ENCODE measurements around the gene TXNDC15. TPM values are rescaled to one million over a fixed set of nuclear protein-coding genes. Genes with fewer than 3 reads are reported as not detected.

The TXNDC15 gene
- total RNA-seq, 2 donors from 2014 or later, result 65.6 to 98.1 TPM

DNA sequence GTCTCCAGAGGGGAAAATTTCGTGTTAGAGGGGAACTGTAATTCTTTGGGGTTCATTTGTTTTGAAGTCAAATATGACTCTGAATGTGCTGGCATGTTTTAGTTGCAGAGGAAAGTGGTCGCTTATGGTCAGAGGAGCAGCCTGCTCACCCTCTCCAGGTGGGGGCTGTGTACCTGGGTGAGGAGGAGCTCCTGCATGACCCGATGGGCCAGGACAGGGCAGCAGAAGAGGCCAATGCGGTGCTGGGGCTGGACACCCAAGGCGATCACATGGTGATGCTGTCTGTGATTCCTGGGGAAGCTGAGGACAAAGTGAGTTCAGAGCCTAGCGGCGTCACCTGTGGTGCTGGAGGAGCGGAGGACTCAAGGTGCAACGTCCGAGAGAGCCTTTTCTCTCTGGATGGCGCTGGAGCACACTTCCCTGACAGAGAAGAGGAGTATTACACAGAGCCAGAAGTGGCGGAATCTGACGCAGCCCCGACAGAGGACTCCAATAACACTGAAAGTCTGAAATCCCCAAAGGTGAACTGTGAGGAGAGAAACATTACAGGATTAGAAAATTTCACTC is 13.5 kb downstream of the TXNDC15 start:
- H3K27ac ChIP-seq, result no peak overlapping the region
- H3K4me3 ChIP-seq, result no peak overlapping the region
- H3K9me3 ChIP-seq, result no peaks in the 10 kb centered on the region
- peaks cover 22% of the 10 kb centered on the region for H3K36me3 ChIP-seq
- TF ChIP-seq, protein P1, sequence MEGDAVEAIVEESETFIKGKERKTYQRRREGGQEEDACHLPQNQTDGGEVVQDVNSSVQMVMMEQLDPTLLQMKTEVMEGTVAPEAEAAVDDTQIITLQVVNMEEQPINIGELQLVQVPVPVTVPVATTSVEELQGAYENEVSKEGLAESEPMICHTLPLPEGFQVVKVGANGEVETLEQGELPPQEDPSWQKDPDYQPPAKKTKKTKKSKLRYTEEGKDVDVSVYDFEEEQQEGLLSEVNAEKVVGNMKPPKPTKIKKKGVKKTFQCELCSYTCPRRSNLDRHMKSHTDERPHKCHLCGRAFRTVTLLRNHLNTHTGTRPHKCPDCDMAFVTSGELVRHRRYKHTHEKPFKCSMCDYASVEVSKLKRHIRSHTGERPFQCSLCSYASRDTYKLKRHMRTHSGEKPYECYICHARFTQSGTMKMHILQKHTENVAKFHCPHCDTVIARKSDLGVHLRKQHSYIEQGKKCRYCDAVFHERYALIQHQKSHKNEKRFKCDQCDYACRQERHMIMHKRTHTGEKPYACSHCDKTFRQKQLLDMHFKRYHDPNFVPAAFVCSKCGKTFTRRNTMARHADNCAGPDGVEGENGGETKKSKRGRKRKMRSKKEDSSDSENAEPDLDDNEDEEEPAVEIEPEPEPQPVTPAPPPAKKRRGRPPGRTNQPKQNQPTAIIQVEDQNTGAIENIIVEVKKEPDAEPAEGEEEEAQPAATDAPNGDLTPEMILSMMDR (IDR thresholded peaks at IDR 0.05), result no peak
- no peak for DNase-seq (ENCODE audit: low spot score)
- H3K27me3 ChIP-seq, result no peaks in the 10 kb centered on the region
- H3K4me1 ChIP-seq, result no peaks in the 10 kb centered on the region

DNA sequence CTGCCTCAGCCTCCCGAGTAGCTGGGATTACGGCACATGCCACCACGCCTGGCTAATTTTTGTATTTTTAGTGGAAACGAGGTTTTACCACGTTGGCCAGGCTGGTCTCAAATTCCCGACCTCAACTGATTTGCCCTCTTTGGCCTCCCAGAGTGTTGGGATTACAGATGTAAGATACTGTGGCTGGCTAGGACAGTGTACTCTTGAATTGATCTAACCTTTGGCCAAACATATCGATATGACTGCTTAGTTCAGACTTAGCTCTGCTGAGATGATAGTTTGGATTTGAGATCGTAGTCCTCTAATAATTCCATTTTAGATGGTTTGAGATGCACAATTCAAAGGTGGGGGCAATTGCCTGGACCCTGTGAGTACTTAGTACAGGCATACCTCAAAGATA is 15.2 kb downstream of the TXNDC15 start:
- TF ChIP-seq, protein P1 (IDR thresholded peaks at IDR 0.05), result no peak
- no peaks in the 10 kb centered on the region for H3K4me1 ChIP-seq
- no peaks in the 10 kb centered on the region for H3K9me3 ChIP-seq
- H3K4me3 ChIP-seq, result no peak overlapping the region
- H3K27me3 ChIP-seq, result no peaks in the 10 kb centered on the region
- peaks cover 22% of the 10 kb centered on the region for H3K36me3 ChIP-seq
- no peak for DNase-seq (ENCODE audit: low spot score)
- H3K27ac ChIP-seq, result no peak overlapping the region

DNA sequence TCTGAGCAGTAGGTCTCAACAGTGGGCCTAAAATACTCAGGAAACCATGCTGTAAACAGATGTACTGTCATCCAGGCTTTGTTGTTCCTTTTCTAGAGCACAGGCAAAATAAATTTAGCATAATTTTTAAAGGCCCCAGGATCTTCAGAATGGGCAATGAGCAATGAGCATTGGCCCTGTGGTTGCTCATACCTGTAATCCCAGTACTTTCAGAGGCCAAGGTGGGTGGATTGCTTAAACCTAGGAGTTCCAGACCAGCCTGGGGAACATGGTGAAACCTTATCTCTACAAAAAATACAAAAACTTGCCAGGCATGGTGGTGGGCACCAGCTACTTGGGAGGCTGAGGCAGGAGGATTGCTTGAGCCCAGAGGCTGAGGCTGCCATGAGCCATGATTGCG is 17.3 kb downstream of the TXNDC15 start:
- TF ChIP-seq, protein P1 (IDR thresholded peaks at IDR 0.05), result no peak
- H3K4me1 ChIP-seq, result no peaks in the 10 kb centered on the region
- no peaks in the 10 kb centered on the region for H3K9me3 ChIP-seq
- no peak overlapping the region for H3K4me3 ChIP-seq
- peaks cover 22% of the 10 kb centered on the region for H3K36me3 ChIP-seq
- DNase-seq (ENCODE audit: low spot score), result no peak
- no peak overlapping the region for H3K27ac ChIP-seq
- no peaks in the 10 kb centered on the region for H3K27me3 ChIP-seq

DNA sequence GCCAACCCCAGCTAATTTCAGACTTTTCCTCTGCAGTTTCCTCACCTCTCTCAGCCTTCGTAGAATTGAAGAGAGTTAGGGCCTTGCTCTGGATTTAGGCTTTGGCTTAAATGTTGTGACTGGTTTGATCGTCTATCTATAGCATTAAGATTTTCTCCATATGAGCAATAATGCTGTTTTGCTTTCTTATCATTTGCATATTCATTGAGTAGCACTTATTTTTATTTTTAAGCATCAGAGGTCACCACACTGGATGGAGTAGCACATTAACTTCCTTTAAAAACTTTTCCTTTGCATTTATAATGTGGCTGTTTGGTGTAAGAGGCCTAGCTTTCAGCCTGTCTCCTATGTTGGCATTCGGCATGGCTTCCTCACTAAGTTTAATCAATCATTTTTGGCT is 18.1 kb downstream of the TXNDC15 start:
- no peak overlapping the region for H3K4me3 ChIP-seq
- no peaks in the 10 kb centered on the region for H3K4me1 ChIP-seq
- no peaks in the 10 kb centered on the region for H3K27me3 ChIP-seq
- DNase-seq (ENCODE audit: low spot score), result no peak
- peaks cover 28% of the 10 kb centered on the region for H3K36me3 ChIP-seq
- no peaks in the 10 kb centered on the region for H3K9me3 ChIP-seq
- no peak overlapping the region for H3K27ac ChIP-seq
- TF ChIP-seq, protein P1 (IDR thresholded peaks at IDR 0.05), result no peak

DNA sequence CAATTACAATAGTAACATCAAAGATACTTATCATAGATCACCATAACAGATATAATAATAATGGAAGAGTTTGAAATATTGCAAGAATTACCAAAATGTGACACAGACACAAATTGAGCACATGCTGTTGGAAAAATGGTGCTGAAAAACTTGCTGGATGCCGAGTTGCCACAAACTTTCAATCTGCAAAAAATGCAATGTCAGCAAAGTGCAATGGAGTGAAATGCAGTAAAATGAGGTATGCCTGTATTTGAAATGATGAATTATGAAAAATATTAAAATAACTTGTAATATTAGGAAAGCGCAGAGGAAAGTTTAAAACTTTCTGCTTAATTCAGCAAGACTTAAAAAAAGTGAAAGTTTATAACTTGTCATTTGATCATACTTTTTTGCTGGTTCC is 18.8 kb downstream of the TXNDC15 start:
- no peaks in the 10 kb centered on the region for H3K4me1 ChIP-seq

More for the DNA sequence above, 18.8 kb downstream of the TXNDC15 start:
- TF ChIP-seq, protein P1 (IDR thresholded peaks at IDR 0.05), result no peak
- H3K36me3 ChIP-seq, result peaks cover 28% of the 10 kb centered on the region
- no peak overlapping the region for H3K27ac ChIP-seq
- no peak overlapping the region for H3K4me3 ChIP-seq
- no peak for DNase-seq (ENCODE audit: low spot score)
- H3K27me3 ChIP-seq, result no peaks in the 10 kb centered on the region
- no peaks in the 10 kb centered on the region for H3K9me3 ChIP-seq

Data from right atrium auricular region (tissue), 2 donors.